Kidney (tissue), 14 donors: Measurements from ENCODE around the gene PSMC4. TPM values are rescaled to one million over a fixed set of nuclear protein-coding genes. Genes with fewer than 3 reads are reported as not detected.

ENCODE experiments used
- DNase-seq, 5 donors: peaks; one replicate each; pipeline ENCODE4 v3.0.0-alpha.2; 2013 to 2020
- FAIRE-seq: peaks from 2 replicates; lab custom pipeline; 2012; peaks lifted over from hg19 to GRCh38; lab: Jason Lieb, UNC
- H3K27ac ChIP-seq, 2 donors: one replicate each; pipeline ENCODE4 v1.7.0; 2013; ENCODE audit warnings: low read depth in 2 of 2, low read length in 2 of 2, inconsistent platforms in 1 of 2
- H3K27me3 ChIP-seq: one replicate; pipeline ENCODE4 v1.7.1; 2013; ENCODE audit warnings: low read length, inconsistent platforms; ENCODE audit not compliant: control insufficient read depth, insufficient read depth
- H3K36me3 ChIP-seq, 3 donors: one replicate each; pipeline versions ENCODE4 v1.7.0 to v1.7.1; 2013; ENCODE audit warnings: low read length in 3 of 3, control low read depth in 1 of 3, inconsistent platforms in 1 of 3; ENCODE audit not compliant: insufficient read depth in 3 of 3, control insufficient read depth in 2 of 3
- H3K4me1 ChIP-seq, 3 donors: one replicate each; pipeline versions ENCODE4 v1.7.0 to v1.7.1; 2013; ENCODE audit warnings: low read length in 3 of 3, inconsistent platforms in 1 of 3, low read depth in 1 of 3; ENCODE audit not compliant: control insufficient read depth in 2 of 3, insufficient read depth in 2 of 3
- H3K4me3 ChIP-seq, 3 donors: one replicate each; pipeline versions ENCODE4 v1.7.0 to v1.8.1; 2013; ENCODE audit warnings: low read length in 3 of 3, control low read depth in 1 of 3, inconsistent platforms in 1 of 3
- H3K9ac ChIP-seq, 3 donors: one replicate each; pipeline versions ENCODE4 v1.7.0 to v1.7.1; 2013; ENCODE audit warnings: low read length in 3 of 3, control low read depth in 1 of 3, inconsistent platforms in 1 of 3
- H3K9me3 ChIP-seq, 3 donors: one replicate each; pipeline versions ENCODE4 v1.7.0 to v1.7.1; 2013; ENCODE audit warnings: low read length in 3 of 3, control low read depth in 1 of 3, inconsistent platforms in 1 of 3; ENCODE audit not compliant: control insufficient read depth in 2 of 3, insufficient read depth in 1 of 3
- intact Hi-C: fragments of 100-400 bp; cut with DNase I; formaldehyde crosslinking; loops from one replicate; pipeline ENCODE4 v1.11.1; 2022
- polyA plus RNA-seq: library from polyadenylated mRNA; stranded (reverse); fragments of 350-450 nt; fragmentation: Illumina TruSeq; extraction: RNeasy Lipid Tissue Mini Kit (QIAGEN cat#74804); gene quantifications from one replicate; pipeline ENCODE4 v1.2.3, GENCODE V29; 2014; ENCODE audit warnings: low read depth, low replicate concordance; ENCODE audit not compliant: insufficient read depth
- total RNA-seq: library from RNA; stranded (reverse); fragmentation: NEBNext Ultra II Directional; extraction: Animal tissue kit (Norgen Biotek cat#: 25700); gene quantifications from one replicate; pipeline ENCODE4 v1.2.1, GENCODE V29; 2021
- TF ChIP-seq, protein P1 (sequence below): IDR thresholded peaks from 3 replicates; pipeline ENCODE4 v1.5.1; 2012; ENCODE audit warnings: mild to moderate bottlenecking, moderate library complexity, borderline replicate concordance; ENCODE audit not compliant: insufficient read depth; ENCODE audit errors: extremely low read depth
- donor health status: control.
- donor health status: control.
- donor health status: control.
- donor health status: control.
- donor health status: control.
- donor health status: DM: yes; HTN: yes; CAD: no.
- donor health status: Normal renal cell carcinoma (clear cell type).

PSMC4 gene
- total and polyA plus RNA-seq, 2 donors from 2014 or later, result 84.7 to 113 TPM

DNA sequence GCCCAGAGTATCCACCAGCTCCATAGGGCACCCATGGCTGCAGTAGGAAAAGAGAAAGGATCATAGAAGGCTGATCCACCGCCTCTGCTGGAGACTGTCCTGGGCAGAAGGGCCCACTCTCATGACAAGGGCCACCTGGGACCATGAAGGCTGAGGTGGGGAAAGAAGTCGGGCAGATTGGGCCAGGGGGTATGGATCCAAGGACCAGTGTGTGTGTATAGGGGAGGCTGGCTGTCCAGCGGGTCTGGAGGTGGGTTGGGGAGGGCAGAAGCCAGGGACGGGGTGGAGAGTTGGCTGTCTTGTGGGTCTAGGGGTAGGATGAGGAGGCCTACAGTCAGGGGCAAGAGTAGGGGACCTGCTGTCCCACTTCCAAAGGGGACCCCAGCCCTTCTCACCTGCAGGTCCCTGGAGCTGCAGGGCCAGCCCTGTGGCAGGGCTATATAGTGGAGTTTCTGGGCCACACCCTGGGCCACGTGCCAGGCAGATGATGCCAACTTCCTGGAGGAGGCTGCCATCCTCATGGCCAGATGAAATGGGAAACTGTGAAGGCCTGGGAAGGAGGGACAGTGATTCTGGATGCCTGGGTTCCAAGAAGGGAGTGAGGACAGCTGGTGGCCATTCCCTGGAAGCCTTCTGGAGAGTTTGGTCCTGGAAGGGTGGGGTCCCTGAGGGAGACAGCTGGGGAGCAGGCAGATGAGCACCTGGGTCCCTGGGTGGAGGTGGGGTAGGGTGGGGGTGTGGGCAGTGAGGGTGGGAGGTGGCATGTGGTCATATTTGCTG is 36.2 kb upstream of the PSMC4 start, which contains the start of gene FCGBP:
Gene FCGBP (minus strand): TSS at position 51 of the 780 bp plus-strand sequence.
- FAIRE-seq, result no peak
- H3K4me1 ChIP-seq, result no peaks in the 10 kb centered on the region
- intact Hi-C loops, result no loop called here

DNA sequence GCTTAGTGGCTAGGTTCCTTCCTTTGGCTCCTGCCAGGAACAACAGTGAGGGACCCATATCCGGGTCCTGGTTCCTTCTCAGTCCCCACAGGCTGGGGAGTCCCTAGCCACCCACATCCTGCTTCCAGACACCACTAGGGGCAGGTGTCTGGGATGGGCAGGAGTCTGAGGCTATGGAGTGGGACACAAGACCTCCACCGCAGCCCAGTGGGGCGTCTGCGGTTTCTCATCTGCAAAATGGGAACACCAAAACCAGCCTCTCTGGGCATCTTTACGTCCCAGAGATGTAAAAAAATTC is 35.7 kb upstream of the PSMC4 start:
- Histone ChIP-seq H3K4me3 (no peak overlapping the region), H3K4me1 (no peaks in the 10 kb centered on the region), H3K9me3 (no peaks in the 10 kb centered on the region), H3K27me3 (no peaks in the 10 kb centered on the region), H3K27ac (no peak overlapping the region), H3K36me3 (no peaks in the 10 kb centered on the region), H3K9ac (no peak overlapping the region)
- no peak for FAIRE-seq
- no peak for DNase-seq
- intact Hi-C loops, result no loop called here
- TF ChIP-seq, protein P1, sequence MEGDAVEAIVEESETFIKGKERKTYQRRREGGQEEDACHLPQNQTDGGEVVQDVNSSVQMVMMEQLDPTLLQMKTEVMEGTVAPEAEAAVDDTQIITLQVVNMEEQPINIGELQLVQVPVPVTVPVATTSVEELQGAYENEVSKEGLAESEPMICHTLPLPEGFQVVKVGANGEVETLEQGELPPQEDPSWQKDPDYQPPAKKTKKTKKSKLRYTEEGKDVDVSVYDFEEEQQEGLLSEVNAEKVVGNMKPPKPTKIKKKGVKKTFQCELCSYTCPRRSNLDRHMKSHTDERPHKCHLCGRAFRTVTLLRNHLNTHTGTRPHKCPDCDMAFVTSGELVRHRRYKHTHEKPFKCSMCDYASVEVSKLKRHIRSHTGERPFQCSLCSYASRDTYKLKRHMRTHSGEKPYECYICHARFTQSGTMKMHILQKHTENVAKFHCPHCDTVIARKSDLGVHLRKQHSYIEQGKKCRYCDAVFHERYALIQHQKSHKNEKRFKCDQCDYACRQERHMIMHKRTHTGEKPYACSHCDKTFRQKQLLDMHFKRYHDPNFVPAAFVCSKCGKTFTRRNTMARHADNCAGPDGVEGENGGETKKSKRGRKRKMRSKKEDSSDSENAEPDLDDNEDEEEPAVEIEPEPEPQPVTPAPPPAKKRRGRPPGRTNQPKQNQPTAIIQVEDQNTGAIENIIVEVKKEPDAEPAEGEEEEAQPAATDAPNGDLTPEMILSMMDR, result no peak

More for the DNA sequence above, 36.2 kb upstream of the PSMC4 start, which contains the start of gene FCGBP:
- H3K27ac ChIP-seq, result no peak within 1 kb of the TSS
- no peaks in the 10 kb centered on the region for H3K27me3 ChIP-seq
- H3K9ac ChIP-seq, result no peak within 1 kb of the TSS
- H3K36me3 ChIP-seq, result no peaks in the 10 kb centered on the region
- no peak for DNase-seq
- no peak within 1 kb of the TSS for H3K4me3 ChIP-seq
- H3K9me3 ChIP-seq, result no peaks in the 10 kb centered on the region
- TF ChIP-seq, protein P1, result no peak

DNA sequence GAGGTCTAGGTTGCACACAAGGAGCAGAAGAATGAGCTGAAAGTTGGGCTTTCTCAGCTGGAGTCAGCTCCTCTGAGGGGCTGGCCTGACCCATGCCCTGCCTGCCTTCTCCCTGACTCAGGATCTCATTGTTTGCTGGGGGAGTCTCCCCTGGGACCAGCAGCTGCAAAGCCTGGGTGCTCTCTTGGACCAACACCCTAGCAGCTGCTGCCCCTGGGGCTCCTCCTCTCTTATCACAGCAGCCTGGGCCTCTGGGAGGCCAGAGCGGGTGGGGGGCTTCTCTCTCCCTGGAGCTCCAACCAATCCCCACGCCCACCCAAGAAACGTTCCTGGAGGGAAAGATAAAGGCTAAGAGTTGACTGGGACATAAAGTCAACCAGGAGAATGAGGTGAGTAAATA is 34.9 kb upstream of the PSMC4 start:
- DNase-seq, result no peak

More for the DNA sequence above, 34.9 kb upstream of the PSMC4 start:
- Histone ChIP-seq H3K9ac (no peak overlapping the region), H3K4me1 (peaks cover 0 to under 1% (median 0%) of the 10 kb centered on the region in 3 donors), H3K36me3 (no peaks in the 10 kb centered on the region), H3K9me3 (no peaks in the 10 kb centered on the region), H3K27ac (no peak overlapping the region), H3K4me3 (no peak overlapping the region), H3K27me3 (no peaks in the 10 kb centered on the region)
- intact Hi-C loops, result no loop called here
- FAIRE-seq, result no peak
- TF ChIP-seq, protein P1, result no peak
